Stimulated activated CD8-positive, alpha-beta memory T cell treated with anti-CD3 and anti-CD28 coated beads, Interleukin-7, amount 100 ng/mL, for 4 hours (primary cell): Measurements from ENCODE around the gene OR2AG1.

ENCODE experiments used
- DNase-seq, 2 donors: peaks; one replicate each; pipeline ENCODE4 v3.0.0-alpha.2; 2020; ENCODE audit warnings: low read depth in 2 of 2

OR2AG1 gene, protein sequence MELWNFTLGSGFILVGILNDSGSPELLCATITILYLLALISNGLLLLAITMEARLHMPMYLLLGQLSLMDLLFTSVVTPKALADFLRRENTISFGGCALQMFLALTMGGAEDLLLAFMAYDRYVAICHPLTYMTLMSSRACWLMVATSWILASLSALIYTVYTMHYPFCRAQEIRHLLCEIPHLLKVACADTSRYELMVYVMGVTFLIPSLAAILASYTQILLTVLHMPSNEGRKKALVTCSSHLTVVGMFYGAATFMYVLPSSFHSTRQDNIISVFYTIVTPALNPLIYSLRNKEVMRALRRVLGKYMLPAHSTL

GRCh38 chr11:6782720-6783119 is at the start of gene OR2AG1:
Gene OR2AG1, plus strand, starts transcription at chr11:6783020. Its CDS starts 2,018 bp downstream, at chr11:6785038.
- DNase-seq: no peak

DNA sequence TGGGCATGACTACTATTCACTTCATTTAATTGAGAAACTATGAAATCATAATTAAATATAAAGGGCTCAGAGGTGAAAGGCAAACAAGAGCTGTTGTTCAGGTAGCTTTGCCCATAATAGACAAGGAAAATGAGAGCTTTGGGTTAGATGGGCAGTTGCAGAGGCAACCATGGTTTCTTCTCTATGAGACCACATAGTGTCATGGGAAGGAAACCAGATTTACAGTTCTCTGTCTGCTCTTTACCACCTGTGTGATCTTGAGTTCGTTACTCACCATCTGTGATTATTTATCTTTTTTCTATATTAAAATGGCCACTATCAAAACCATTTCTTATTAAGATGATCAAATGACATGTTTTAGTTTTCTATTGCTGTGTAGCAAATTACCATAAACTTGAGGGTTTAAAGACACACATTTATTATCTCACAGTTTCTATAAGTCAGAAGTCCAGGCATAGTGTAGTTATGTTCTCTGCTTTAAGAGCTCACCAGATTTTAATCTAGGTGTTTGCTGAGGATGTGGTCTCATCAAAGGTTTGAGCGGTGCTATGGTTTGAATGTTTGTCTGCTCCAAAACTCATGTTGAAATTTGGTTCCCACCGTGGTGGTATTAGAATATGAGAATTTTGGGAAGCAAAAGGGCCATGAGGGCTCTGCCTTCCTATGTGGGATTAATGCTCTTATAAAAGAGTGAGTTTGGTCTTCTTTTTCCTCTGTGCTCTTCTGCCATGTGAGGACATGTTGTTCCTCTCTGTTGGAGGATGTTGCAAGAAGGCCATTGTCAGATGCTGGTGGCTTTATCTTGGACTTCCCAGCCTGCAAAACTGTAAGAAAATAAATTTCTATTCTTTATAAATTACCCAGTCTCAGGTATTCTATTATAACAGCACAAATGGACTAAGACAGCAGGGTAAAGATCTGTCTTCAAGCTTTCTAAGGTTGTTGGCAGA is 49.2 kb upstream of the OR2AG1 start:
- no peak for DNase-seq

- no peak for DNase-seq
Observed at GRCh38 chr11:6734616-6735015, 48.2 kb upstream of the OR2AG1 start.

- no peak for DNase-seq
Observed at GRCh38 chr11:6735306-6735705, 47.5 kb upstream of the OR2AG1 start.

DNA sequence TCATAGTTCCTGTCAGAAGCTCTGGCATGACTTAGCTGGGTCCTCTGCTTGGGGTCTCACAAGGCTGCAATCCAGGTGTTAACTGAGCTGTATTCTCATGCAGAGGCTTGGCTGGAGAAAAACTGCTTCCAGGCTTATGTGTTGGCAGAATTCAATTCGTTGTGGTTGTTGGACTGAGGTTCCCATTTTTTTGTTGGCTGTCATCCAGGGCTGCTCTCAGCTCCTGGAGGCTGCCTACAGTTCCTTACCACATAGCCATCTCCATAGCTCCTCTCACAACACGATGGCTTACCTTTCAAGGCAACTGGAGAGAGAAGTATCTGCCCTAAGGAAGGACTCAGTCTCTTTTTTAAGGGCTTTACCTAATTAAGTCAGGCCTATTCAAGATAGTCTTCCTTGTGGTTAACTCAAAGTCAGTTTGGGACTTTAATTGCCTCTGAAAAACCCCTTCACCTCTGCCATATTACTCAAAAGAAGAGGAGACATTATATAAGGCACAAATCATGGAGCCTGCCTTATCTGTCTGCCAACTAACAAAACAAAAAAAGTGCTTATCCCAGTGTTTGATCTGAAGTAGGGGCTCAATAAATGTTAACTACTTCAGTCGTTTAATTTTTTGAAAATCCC is 46.2 kb upstream of the OR2AG1 start:
- no peak for DNase-seq

- peak; percentile 16 to 52 for DNase-seq
Observed at GRCh38 chr11:6737872-6738466, 44.9 kb upstream of the OR2AG1 start.

DNA sequence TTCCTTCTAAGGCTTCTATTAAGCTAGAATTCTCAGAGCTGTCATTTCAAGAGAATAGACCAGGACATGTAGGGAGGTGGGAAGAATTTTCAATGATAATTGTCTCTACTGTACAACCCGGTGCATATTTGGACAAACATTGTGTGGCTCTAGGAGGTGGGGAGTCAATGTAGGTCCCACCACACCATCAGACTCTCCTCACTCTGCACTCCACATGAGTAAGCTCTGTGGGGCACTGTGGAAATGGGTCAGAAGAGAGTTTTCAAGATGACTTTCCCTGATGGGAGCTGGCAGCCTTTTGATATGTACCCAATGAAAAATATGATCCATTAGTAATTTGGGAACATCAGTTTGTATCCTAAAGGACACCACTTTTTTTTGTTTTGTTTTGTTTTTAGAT is 44.2 kb upstream of the OR2AG1 start:
- no peak for DNase-seq

DNA sequence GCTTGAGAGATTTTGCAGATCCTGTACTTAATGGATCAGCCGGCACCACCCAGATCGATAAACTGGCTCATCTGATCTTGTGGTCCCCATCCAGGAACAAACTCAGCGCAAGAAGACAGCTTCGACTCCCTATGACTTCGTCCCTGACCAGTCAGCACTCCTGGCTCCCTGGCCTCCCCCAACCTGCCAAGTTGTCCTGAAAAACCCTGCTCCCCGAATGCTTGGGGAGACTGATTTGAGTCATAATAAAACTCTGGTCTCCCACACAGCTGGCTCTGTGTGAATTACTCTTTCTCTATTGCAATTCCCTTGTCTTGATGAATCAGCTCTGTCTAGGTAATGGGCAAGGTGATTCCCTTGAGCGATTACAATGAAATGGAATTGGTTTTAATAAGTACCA is 40.6 kb upstream of the OR2AG1 start:
- no peak for DNase-seq

DNA sequence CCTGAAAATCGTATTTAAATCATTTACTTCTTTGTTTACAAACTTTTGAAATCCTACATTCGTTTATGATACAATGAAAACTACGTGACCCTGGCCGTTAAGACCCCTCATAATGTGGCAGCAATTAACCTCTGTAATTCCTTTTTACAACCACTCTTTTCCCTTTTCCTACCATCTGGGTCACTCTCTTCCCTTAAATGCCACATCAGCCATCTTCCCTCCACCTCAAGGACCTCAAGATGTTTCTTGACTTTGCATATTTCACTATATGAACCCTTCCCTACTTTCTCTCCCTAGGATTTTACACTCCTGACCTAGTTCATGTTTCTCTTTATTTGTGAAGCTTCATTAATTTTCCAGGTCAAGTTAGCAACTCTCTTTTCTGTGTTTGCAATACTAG is 37.8 kb upstream of the OR2AG1 start:
- no peak for DNase-seq

DNA sequence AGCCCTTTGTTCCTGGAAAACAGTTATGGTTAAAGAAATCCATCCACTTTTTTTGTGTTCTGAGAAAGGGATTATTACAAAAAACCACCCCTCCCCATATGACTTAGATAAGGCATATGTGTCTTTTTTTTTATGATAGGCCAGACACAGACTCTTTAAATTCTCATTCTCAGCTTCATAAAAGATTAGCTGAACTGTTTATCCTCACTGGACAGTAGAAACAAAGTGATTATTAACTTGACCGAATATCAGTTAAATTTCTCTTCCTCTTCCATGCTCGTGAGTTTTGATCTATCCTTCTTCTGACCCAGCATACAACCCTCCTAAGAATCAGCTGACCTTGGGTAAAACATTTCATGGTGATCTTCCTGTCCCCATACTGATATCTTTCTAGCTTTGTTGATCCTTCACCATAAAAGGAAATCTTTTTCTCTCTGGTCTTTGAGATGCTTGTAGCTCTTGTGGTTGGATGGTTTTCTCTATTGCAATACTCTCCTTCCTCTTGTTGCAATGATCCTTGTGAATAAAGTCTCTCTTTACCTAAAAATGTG is 37.3 kb upstream of the OR2AG1 start:
- DNase-seq: no peak

GRCh38 chr11:6746086-6746618 is 36.7 kb upstream of the OR2AG1 start:
- peak in 1 of 2 donors; percentile 15 for DNase-seq

GRCh38 chr11:6746626-6747025 is 36.2 kb upstream of the OR2AG1 start:
- DNase-seq: no peak

- DNase-seq: no peak
Observed at GRCh38 chr11:6747097-6747668, 35.6 kb upstream of the OR2AG1 start.

GRCh38 chr11:6755303-6755952 is 27.4 kb upstream of the OR2AG1 start:
- no peak for DNase-seq

GRCh38 chr11:6755953-6756347 is 26.9 kb upstream of the OR2AG1 start:
- DNase-seq: no peak

- peak; percentile 27 to 52 for DNase-seq
Observed at GRCh38 chr11:6757373-6757967, 25.4 kb upstream of the OR2AG1 start.

DNA sequence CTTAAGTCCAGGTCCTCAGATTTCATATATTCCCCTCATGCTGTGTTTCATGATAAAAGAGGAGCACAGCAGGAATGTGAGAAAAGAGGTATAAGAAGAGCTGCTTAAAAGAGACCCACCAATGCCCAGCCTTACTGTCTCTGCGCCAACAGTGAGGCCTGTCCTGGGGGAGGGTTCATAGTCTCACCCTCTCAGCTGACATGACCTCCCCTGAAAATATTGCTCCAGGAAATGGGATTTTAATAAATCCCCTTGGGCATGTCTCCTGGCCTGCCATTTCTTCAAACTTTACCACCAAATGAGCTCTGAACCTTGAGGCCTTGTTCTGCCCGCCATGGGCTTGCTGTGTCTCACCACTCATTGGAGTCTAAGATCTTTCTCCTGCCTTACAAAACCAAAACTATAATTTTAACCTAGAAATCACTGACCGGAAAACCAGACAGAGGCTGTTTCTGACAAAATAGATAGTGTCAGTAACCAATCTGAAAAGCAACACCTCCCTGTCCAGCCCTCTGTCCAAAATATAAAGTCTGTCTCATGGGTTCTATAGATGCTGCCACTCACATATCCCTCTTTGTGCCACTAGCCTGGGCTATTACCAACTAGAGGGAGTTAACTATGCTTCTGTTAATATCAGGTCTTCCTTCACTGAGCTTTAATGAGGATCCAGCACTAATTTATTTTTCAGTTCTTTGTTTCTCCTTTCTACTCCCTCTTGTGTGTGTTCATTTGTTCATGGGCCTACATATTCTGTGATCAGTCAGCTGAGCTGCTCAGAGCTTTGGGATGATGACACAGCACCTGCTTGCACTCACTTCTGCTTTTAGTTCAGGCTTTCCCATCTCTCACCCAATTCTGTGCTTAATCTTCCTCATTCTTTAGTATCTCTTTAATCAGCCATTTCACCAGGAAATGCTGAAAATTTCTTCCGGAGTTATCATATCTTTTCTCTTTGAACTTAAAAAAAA is 10.6 kb upstream of the OR2AG1 start, which contains the start of gene OR2AG2:
OR2AG2 (minus strand) TSS at position 51 of the 968 bp plus-strand sequence. CDS start 3,019 bp downstream, outside the sequence.
- DNase-seq: no peak

DNA sequence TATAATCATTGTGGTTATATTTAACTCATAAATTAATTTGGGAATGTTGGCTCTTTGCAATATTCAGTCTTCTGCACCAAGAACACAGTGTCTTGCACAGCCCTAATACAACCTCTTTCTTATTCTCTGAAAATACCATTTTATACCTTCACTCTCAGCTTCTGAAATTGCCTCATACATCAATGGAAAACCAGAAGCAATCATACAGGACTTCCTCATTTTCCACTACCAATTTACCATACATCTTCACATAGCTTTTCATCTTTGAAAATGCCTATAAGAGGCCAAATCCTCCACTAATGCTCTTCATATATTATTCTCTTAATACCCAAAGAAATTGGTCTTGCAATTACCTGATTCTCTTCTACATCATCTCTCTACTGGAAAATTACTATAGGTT is 4.3 kb upstream of the OR2AG1 start:
- DNase-seq: no peak

- DNase-seq: no peak
Observed at GRCh38 chr11:6780829-6781228, 2.0 kb upstream of the OR2AG1 start.
